ENCODE data around the gene CD6.

GRCh38 chr11:60944490-60945294, 26.8 kb upstream of the CD6 start:
- TF ChIP-seq GATA3 (IDR thresholded peaks at IDR 0.05; ENCODE audit: low read depth, low read length) (no peak), GATA2 (IDR thresholded peaks at IDR 0.05; ENCODE audit: low read depth, low read length) (no peak)
